ENCODE data around the gene PA2G4. TPM values are rescaled to one million over a fixed set of nuclear protein-coding genes. Genes with fewer than 3 reads are reported as not detected.

PA2G4 gene
- total and polyA plus RNA-seq, 12 donors: 64.3 to 148 (median 74.4) TPM

GRCh38 chr12:56145217-56145616 is 40.9 kb downstream of the PA2G4 start:
- Histone ChIP-seq H3K27ac (peak overlapping the region in 7 of 10 donors; percentile 80 to 91 (median 82)), H3K27me3 (no peaks in the 10 kb centered on the region), H3K4me3 (no peak overlapping the region), H3K9me3 (no peaks in the 10 kb centered on the region), H3K4me1 (peaks cover 8 to 56% (median 35%) of the 10 kb centered on the region in 9 donors), H3K36me3 (peaks cover 0 to 62% (median 32%) of the 10 kb centered on the region in 9 donors)
- intact Hi-C loops (cut with DNase I): no loop called here
- TF ChIP-seq, protein P1, sequence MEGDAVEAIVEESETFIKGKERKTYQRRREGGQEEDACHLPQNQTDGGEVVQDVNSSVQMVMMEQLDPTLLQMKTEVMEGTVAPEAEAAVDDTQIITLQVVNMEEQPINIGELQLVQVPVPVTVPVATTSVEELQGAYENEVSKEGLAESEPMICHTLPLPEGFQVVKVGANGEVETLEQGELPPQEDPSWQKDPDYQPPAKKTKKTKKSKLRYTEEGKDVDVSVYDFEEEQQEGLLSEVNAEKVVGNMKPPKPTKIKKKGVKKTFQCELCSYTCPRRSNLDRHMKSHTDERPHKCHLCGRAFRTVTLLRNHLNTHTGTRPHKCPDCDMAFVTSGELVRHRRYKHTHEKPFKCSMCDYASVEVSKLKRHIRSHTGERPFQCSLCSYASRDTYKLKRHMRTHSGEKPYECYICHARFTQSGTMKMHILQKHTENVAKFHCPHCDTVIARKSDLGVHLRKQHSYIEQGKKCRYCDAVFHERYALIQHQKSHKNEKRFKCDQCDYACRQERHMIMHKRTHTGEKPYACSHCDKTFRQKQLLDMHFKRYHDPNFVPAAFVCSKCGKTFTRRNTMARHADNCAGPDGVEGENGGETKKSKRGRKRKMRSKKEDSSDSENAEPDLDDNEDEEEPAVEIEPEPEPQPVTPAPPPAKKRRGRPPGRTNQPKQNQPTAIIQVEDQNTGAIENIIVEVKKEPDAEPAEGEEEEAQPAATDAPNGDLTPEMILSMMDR (IDR thresholded peaks at IDR 0.05): no peak
- ATAC-seq: no peak
- no peak for DNase-seq
- 92% methylated on average over 3 of the region's 3 CpGs for WGBS, 2 donors

DNA sequence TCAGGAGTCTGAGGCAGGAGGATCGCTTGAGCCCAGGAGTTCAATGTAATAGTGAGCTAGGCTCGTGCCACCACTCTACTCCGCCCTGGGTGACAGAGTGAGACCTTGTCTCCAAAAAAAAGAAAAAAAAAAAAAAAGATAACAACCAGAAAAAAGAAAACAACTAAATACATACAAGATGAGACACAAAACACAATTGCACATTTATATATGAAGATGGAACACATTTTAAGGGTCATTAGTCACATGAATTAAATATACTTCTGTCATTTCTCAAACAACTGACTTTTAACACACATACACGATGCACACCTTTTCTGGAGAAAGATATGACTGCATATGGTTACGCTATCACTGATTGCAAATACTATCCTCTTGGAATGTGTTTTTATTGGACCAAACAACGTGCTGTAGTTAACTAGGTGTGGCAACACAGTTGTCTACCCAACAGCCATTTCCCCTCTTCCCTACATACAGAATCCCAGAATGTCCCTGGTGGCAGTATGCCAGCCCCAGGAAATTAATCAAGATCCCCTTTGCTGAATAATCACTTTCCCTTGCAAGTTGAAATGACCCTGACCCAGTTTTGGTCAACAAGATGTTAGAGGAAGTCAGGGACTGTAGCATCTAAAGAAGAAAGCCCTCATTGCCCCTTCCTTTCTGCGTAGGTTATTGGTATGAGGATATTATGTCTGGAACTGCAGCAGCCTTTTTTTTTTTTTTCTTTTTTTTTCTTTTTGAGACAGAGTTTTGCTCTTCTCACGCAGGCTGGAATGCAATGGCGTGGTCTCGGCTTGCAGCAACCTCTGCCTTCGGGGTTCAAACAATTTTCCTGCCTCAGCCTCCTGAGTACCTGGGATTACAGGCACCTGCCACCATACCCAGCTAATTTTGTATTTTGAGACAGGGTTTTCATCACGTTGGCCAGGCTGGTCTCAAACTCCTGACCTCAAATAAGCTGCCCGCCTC is 42.4 kb downstream of the PA2G4 start:
- TF ChIP-seq, protein P1 (IDR thresholded peaks at IDR 0.05): no peak
- ATAC-seq (peak in 3 of 8 donors; percentile 7 to 33 (median 22)), DNase-seq (no peak)
- Histone ChIP-seq H3K9me3 (no peaks in the 10 kb centered on the region), H3K4me1 (peaks cover 14 to 69% (median 48%) of the 10 kb centered on the region in 9 donors), H3K36me3 (peaks cover 0 to 49% (median 26%) of the 10 kb centered on the region in 9 donors), H3K27ac (peak overlapping the region in 5 of 10 donors; percentile 4 to 62 (median 53)), H3K27me3 (no peaks in the 10 kb centered on the region), H3K4me3 (no peak overlapping the region)
- intact Hi-C loops (cut with DNase I): no loop called here
- WGBS, 2 donors: 62 to 69% methylated on average over 13 of the region's 13 CpGs

GRCh38 chr12:56150563-56150962 is 46.2 kb downstream of the PA2G4 start:
- no peak for DNase-seq
- Histone ChIP-seq H3K27me3 (no peaks in the 10 kb centered on the region), H3K4me1 (peaks cover 7 to 44% (median 39%) of the 10 kb centered on the region in 9 donors), H3K27ac (peak overlapping the region in 2 of 10 donors; percentile 91 to 95), H3K4me3 (no peak overlapping the region), H3K36me3 (peaks cover 0 to 15% (median 0%) of the 10 kb centered on the region in 9 donors), H3K9me3 (no peaks in the 10 kb centered on the region)
- intact Hi-C loops (cut with DNase I): no loop called here
- WGBS, 2 donors: 65 to 72% methylated on average over 3 of the region's 3 CpGs
- no peak for ATAC-seq
- TF ChIP-seq, protein P1 (IDR thresholded peaks at IDR 0.05): no peak

GRCh38 chr12:56151672-56152131 is 47.3 kb downstream of the PA2G4 start:
- intact Hi-C loops (cut with DNase I): loop anchor here in 1 of 10 donors (2.0 kb wide), 1 partner anchor 37 kb away; the partner anchor contains the start of gene SMARCC2
- 6 to 11% methylated on average over 12 of the region's 12 CpGs for WGBS, 2 donors
- ATAC-seq (peak; percentile 16 to 46 (median 28)), DNase-seq (no peak)
- Histone ChIP-seq H3K4me3 (peak overlapping the region; percentile 38 to 85 (median 69)), H3K36me3 (peaks cover 0 to 16% (median 0%) of the 10 kb centered on the region in 9 donors), H3K27ac (peak overlapping the region; percentile 89 to 97 (median 93)), H3K9me3 (no peaks in the 10 kb centered on the region), H3K4me1 (peaks cover 3 to 41% (median 35%) of the 10 kb centered on the region in 9 donors), H3K27me3 (no peaks in the 10 kb centered on the region)
- TF ChIP-seq, protein P1 (IDR thresholded peaks at IDR 0.05): peak in 5 of 9 donors; percentile 21 to 38 (median 34)

All from heart right ventricle (tissue), 16 donors.